IMR-90 (cell line): ENCODE data around the gene TBC1D22A. TPM values are rescaled to one million over a fixed set of nuclear protein-coding genes. Genes with fewer than 3 reads are reported as not detected.

ENCODE experiments used
- ATAC-seq: fragments of 200-7000 bp; cut with Tn5 transposase; 2 replicates; pipeline ENCODE4 v1.9.1; 2020; ENCODE audit warnings: low read depth, mild to moderate bottlenecking, moderate library complexity
- BruUV-seq: library from RNA; stranded (reverse); fragments of 400-500 nt; replicated peaks from 2 replicates; lab custom pipeline; 2021; lab: Mats Ljungman, UMichigan
- CTCF ChIA-PET: fragments of 300-600 bp; formaldehyde crosslinking; extraction: SDS; loops from one replicate; lab custom pipeline; 2021; ENCODE audit warnings: antibody characterized with exemption; lab: Yijun Ruan, JAX
- POLR2A ChIA-PET: fragments of 300-600 bp; sonication (Branson Sonifier 250); formaldehyde crosslinking; loops from one replicate; lab custom pipeline; 2022; ENCODE audit warnings: antibody characterized with exemption; ENCODE audit not compliant: unreplicated experiment; lab: Charles Lee
- DNase-seq: peaks from one replicate; pipeline ENCODE4 v3.0.0; 2013
- H2AFZ ChIP-seq: replicated peaks from 2 replicates; pipeline ENCODE3; 2013; ENCODE audit warnings: low read length, mild to moderate bottlenecking; ENCODE audit not compliant: poor library complexity
- H2AK5ac ChIP-seq: 2 replicates; pipeline ENCODE4 v1.6.1; 2013; ENCODE audit warnings: low read depth, low read length, inconsistent platforms
- H2AK9ac ChIP-seq: replicated peaks from 2 replicates; pipeline ENCODE3; 2013; ENCODE audit warnings: mild to moderate bottlenecking, low read depth, low read length, moderate library complexity; ENCODE audit not compliant: poor library complexity
- H2BK120ac ChIP-seq: 2 replicates; pipeline ENCODE4 v1.6.1; 2013; ENCODE audit warnings: low read depth, low read length, inconsistent platforms
- H2BK15ac ChIP-seq: 3 replicates; pipeline ENCODE4 v1.6.1; 2013; ENCODE audit warnings: low read depth, low read length, inconsistent platforms
- H2BK20ac ChIP-seq: 2 replicates; pipeline ENCODE4 v1.6.1; 2013; ENCODE audit warnings: low read depth, mild to moderate bottlenecking, inconsistent platforms, low read length, moderate library complexity
- H2BK5ac ChIP-seq: 2 replicates; pipeline ENCODE4 v1.6.1; 2013; ENCODE audit warnings: mild to moderate bottlenecking, low read depth, low read length, inconsistent platforms; ENCODE audit not compliant: poor library complexity, severe bottlenecking
- H3K14ac ChIP-seq: replicated peaks from 2 replicates; pipeline ENCODE4 v1.6.1; 2013; ENCODE audit warnings: low read depth, low read length, inconsistent platforms
- H3K18ac ChIP-seq: 2 replicates; pipeline ENCODE4 v1.6.1; 2013; ENCODE audit warnings: low read depth, low read length, control low read depth
- H3K23ac ChIP-seq: 2 replicates; pipeline ENCODE4 v1.6.1; 2013; ENCODE audit warnings: low read depth, low read length, inconsistent platforms
- H3K27ac ChIP-seq: 2 replicates; pipeline ENCODE4 v1.5.1; 2013; ENCODE audit warnings: mild to moderate bottlenecking, control low read depth, low read length; ENCODE audit not compliant: insufficient read depth
- H3K27me3 ChIP-seq: 2 replicates; pipeline ENCODE4 v1.6.1; 2013; ENCODE audit warnings: low read length; ENCODE audit not compliant: control insufficient read depth, insufficient read depth
- H3K36me3 ChIP-seq: 2 replicates; pipeline ENCODE4 v1.6.1; 2013; ENCODE audit warnings: low read length, mixed read lengths; ENCODE audit not compliant: control insufficient read depth, insufficient read depth
- H3K4ac ChIP-seq: 2 replicates; pipeline ENCODE4 v1.6.1; 2013; ENCODE audit warnings: low read depth, low read length, inconsistent platforms
- H3K4me1 ChIP-seq: 2 replicates; pipeline ENCODE4 v1.6.1; 2013; ENCODE audit warnings: low read length, mixed read lengths; ENCODE audit not compliant: control insufficient read depth, insufficient read depth
- H3K4me2 ChIP-seq: 2 replicates; pipeline ENCODE4 v1.6.1; 2013; ENCODE audit warnings: low read depth, mild to moderate bottlenecking, control low read depth, low read length, moderate library complexity
- H3K4me3 ChIP-seq: 2 replicates; pipeline ENCODE4 v1.5.1; 2013; ENCODE audit warnings: low read depth, mild to moderate bottlenecking, control low read depth, low read length, moderate library complexity; ENCODE audit not compliant: insufficient read depth
- H3K56ac ChIP-seq: 2 replicates; pipeline ENCODE4 v1.6.1; 2013; ENCODE audit warnings: low read length, inconsistent platforms; ENCODE audit not compliant: insufficient read depth; ENCODE audit errors: extremely low read depth
- H3K79me1 ChIP-seq, 2 experiments: 2 replicates each; pipeline ENCODE4 v1.6.1; 2013; ENCODE audit warnings: low read length in 2 of 2, inconsistent platforms in 1 of 2, low read depth in 1 of 2
- H3K9ac ChIP-seq: 2 replicates; pipeline ENCODE4 v1.6.1; 2013; ENCODE audit warnings: low read depth, low read length, control low read depth
- H3K9me1 ChIP-seq: 2 replicates; pipeline ENCODE4 v1.6.1; 2013; ENCODE audit warnings: low read length, inconsistent platforms; ENCODE audit not compliant: insufficient read depth
- H3K9me3 ChIP-seq: 2 replicates; pipeline ENCODE4 v1.6.1; 2013; ENCODE audit warnings: low read length; ENCODE audit not compliant: control insufficient read depth, insufficient read depth
- H4K20me1 ChIP-seq: 2 replicates; pipeline ENCODE4 v1.6.1; 2013; ENCODE audit warnings: low read length, inconsistent platforms; ENCODE audit not compliant: insufficient read depth
- H4K5ac ChIP-seq: 2 replicates; pipeline ENCODE4 v1.6.1; 2013; ENCODE audit warnings: mild to moderate bottlenecking, low read depth, low read length, control low read depth
- H4K8ac ChIP-seq, 2 experiments: 2 replicates each; pipeline ENCODE4 v1.6.1; 2013; ENCODE audit warnings: low read depth in 2 of 2, low read length in 2 of 2, control low read depth in 1 of 2, inconsistent platforms in 1 of 2
- H4K91ac ChIP-seq: 2 replicates; pipeline ENCODE4 v1.6.1; 2013; ENCODE audit warnings: low read depth, low read length, inconsistent platforms; ENCODE audit not compliant: insufficient read depth
- BHLHE40 ChIP-seq: fragments of 150-350 bp; IDR thresholded peaks from 2 replicates; pipeline ENCODE4 v1.6.1; 2016; ENCODE audit warnings: mild to moderate bottlenecking, low read depth, low read length
- CEBPB ChIP-seq: IDR thresholded peaks from 2 replicates; pipeline ENCODE4 v1.6.1; 2012; ENCODE audit warnings: low read depth, low read length, improper control_type of control experiment
- CHD1 ChIP-seq: IDR thresholded peaks from 2 replicates; pipeline ENCODE4 v1.6.1; 2012; ENCODE audit warnings: low read depth, low read length, improper control_type of control experiment
- ELK1 ChIP-seq: fragments of 150-350 bp; IDR thresholded peaks from 2 replicates; pipeline ENCODE4 v1.6.1; 2016; ENCODE audit warnings: low read depth, mild to moderate bottlenecking, low read length, moderate library complexity, borderline replicate concordance
- MAFK ChIP-seq: IDR thresholded peaks from 2 replicates; pipeline ENCODE4 v1.6.1; 2012; ENCODE audit warnings: low read depth, low read length, improper control_type of control experiment
- MAZ ChIP-seq: IDR thresholded peaks from 2 replicates; pipeline ENCODE4 v1.6.1; 2012; ENCODE audit warnings: low read depth, mild to moderate bottlenecking, low read length, improper control_type of control experiment, moderate library complexity, borderline replicate concordance
- MXI1 ChIP-seq: IDR thresholded peaks from 2 replicates; pipeline ENCODE4 v1.6.1; 2012; ENCODE audit warnings: low read depth, mild to moderate bottlenecking, low read length, moderate library complexity, borderline replicate concordance
- NFE2L2 ChIP-seq: fragments of 150-350 bp; IDR thresholded peaks from 2 replicates; pipeline ENCODE4 v1.6.1; 2016; ENCODE audit warnings: low read depth, mild to moderate bottlenecking, low read length
- RCOR1 ChIP-seq: IDR thresholded peaks from 2 replicates; pipeline ENCODE4 v1.6.1; 2012; ENCODE audit warnings: mild to moderate bottlenecking, low read length, improper control_type of control experiment; ENCODE audit not compliant: insufficient replicate concordance
- RFX5 ChIP-seq: IDR thresholded peaks from 2 replicates; pipeline ENCODE4 v1.8.0; 2012; ENCODE audit warnings: low read depth, mild to moderate bottlenecking, low read length, moderate library complexity
- SMC3 ChIP-seq: fragments of 150-350 bp; IDR thresholded peaks from 2 replicates; pipeline ENCODE4 v1.6.1; 2016; ENCODE audit warnings: low read depth, mild to moderate bottlenecking, antibody characterized with exemption, low read length, moderate library complexity
- WGBS, 2 experiments: methylation state at CpG; one replicate each; pipeline versions ENCODE4 v1.1.5 to v1.1.7; 2013; ENCODE audit warnings: missing lambda C conversion rate in 2 of 2; ENCODE audit not compliant: insufficient read length in 1 of 2; ENCODE audit errors: extremely low coverage in 2 of 2; 5-methylcytosine and 5-hydroxymethylcytosine counted together
- dilution Hi-C: fragments of 300-500 bp; cut with HindIII; formaldehyde crosslinking; loops from one replicate; pipeline ENCODE4 v1.14.3; 2018; ENCODE audit warnings: low sequenced_read_pairs; ENCODE audit not compliant: unreplicated experiment
- in situ Hi-C: fragments of 300-500 bp; cut with MboI; formaldehyde crosslinking; loops from 3 replicates; pipeline ENCODE4 v1.14.3; 2019; ENCODE audit warnings: low sequenced_read_pairs, inconsistent platforms, mixed read lengths
- intact Hi-C: fragments of 100-400 bp; cut with micrococcal nuclease; formaldehyde crosslinking; loops from 2 replicates; pipeline ENCODE4 v1.10.0; 2022
- polyA plus RNA-seq, 3 experiments: library from polyadenylated mRNA; depleted of rRNA; stranded (reverse); fragments of >200 nt; gene quantifications; 2 replicates each; pipeline ENCODE4 v1.2.3, GENCODE V29; 2012; ENCODE audit warnings: low replicate concordance in 1 of 3
- total RNA-seq: library from RNA; depleted of rRNA; stranded (reverse); fragments of >200 nt; gene quantifications from 2 replicates; pipeline ENCODE4 v1.2.3, GENCODE V29; 2012

Gene TBC1D22A
- total and polyA plus RNA-seq, 2 of the 4 experiments (the other 2 are of a cell fraction), result 9.0 to 16.7 TPM

GRCh38 chr22:47133061-47133969 is 370.9 kb downstream of the TBC1D22A start:
- H4K20me1 ChIP-seq, result no peaks in the 10 kb centered on the region; the same call in 1 of the 2 replicates
- CTCF ChIA-PET, result interaction anchor here (0.9 kb wide), 1 partner anchor 269 kb away, joined by 3 read pairs; no protein-coding TSS in a partner anchor
- no peak overlapping the region for H2AFZ ChIP-seq
- no peak overlapping the region for H3K9ac ChIP-seq
- no peaks in the 10 kb centered on the region for H3K79me1 ChIP-seq
- intact Hi-C loops, result no loop called here
- dilution Hi-C loops, result no loop called here
- no peak overlapping the region for H2AK9ac ChIP-seq
- no peaks in the 10 kb centered on the region for H3K4me1 ChIP-seq
- H2BK20ac ChIP-seq, result no peak overlapping the region
- H2BK120ac ChIP-seq, result no peak overlapping the region
- H3K4me3 ChIP-seq, result no peak overlapping the region
- POLR2A ChIA-PET, result interaction anchor here (0.6 kb wide), 1 partner anchor 42 kb away, joined by 3 read pairs; no protein-coding TSS in a partner anchor
- no peak overlapping the region for H3K27ac ChIP-seq
- H3K27me3 ChIP-seq, result no peaks in the 10 kb centered on the region
- DNase-seq (no peak), ATAC-seq (no peak; the same call in 1 of the 2 replicates)
- H2BK5ac ChIP-seq, result no peak overlapping the region
- no peak overlapping the region for H2AK5ac ChIP-seq
- no TSS peak for BruUV-seq
- no peaks in the 10 kb centered on the region for H3K9me3 ChIP-seq
- TF ChIP-seq ELK1 (no peak), CEBPB (no peak), BHLHE40 (no peak), MXI1 (no peak), NFE2L2 (no peak), MAZ (no peak), RCOR1 (no peak), CHD1 (no peak), MAFK (no peak), SMC3 (no peak), RFX5 (no peak)
- H4K91ac ChIP-seq, result no peak overlapping the region
- H3K14ac ChIP-seq, result no peak overlapping the region
- H4K8ac ChIP-seq, result no peak overlapping the region
- H3K18ac ChIP-seq, result no peak overlapping the region
- in situ Hi-C loops, result no loop called here
- no peak overlapping the region for H4K5ac ChIP-seq
- H3K9me1 ChIP-seq, result no peaks in the 10 kb centered on the region
- WGBS, 2 experiments, result 73% methylated on average over 11 of the region's 25 CpGs; no CpG with 5 or more reads in 1 of the 2 experiments
- no peak overlapping the region for H2BK15ac ChIP-seq
- peaks cover 2% of the 10 kb centered on the region; the same call in 1 of the 2 replicates for H3K36me3 ChIP-seq
- no peak overlapping the region for H3K4ac ChIP-seq
- no peak overlapping the region for H3K23ac ChIP-seq
- H3K4me2 ChIP-seq, result no peak overlapping the region
- H3K56ac ChIP-seq, result no peak overlapping the region
